HepG2 (cell line): Measurements from ENCODE around the gene KDM7A. TPM values are rescaled to one million over a fixed set of nuclear protein-coding genes. Genes with fewer than 3 reads are reported as not detected.

Experiments used
- HNF4A ChIP-seq: sonication (generic); formaldehyde crosslinking; IDR thresholded peaks from 2 replicates; pipeline ENCODE4 v1.4.0; 2020; ENCODE audit warnings: missing genetic modification reagents
- HNRNPLL ChIP-seq: fragments of 200-400 bp; formaldehyde crosslinking; IDR thresholded peaks from 2 replicates; pipeline ENCODE4 v1.6.1; 2017; ENCODE audit warnings: mild to moderate bottlenecking, low read depth, low read length; ENCODE audit not compliant: poor library complexity, severe bottlenecking
- KAT8 ChIP-seq: IDR thresholded peaks from 2 replicates; pipeline ENCODE4 v1.6.1; 2016; ENCODE audit warnings: missing genetic modification reagents, missing compliant biosample characterization
- KDM5A ChIP-seq: fragments of 200-600 bp; sonication (generic); IDR thresholded peaks from 2 replicates; pipeline ENCODE4 v1.7.0; 2018; ENCODE audit warnings: antibody characterized with exemption, mild to moderate bottlenecking, low read length, borderline replicate concordance
- KLF13 ChIP-seq: sonication (generic); formaldehyde crosslinking; IDR thresholded peaks from 2 replicates; pipeline ENCODE4 v1.4.0; 2020; ENCODE audit warnings: mild to moderate bottlenecking, missing genetic modification reagents
- MAF1 ChIP-seq: sonication (generic); formaldehyde crosslinking; IDR thresholded peaks from 2 replicates; pipeline ENCODE4 v1.5.0; 2020; ENCODE audit warnings: missing genetic modification reagents, borderline replicate concordance
- MED13 ChIP-seq: sonication (generic); formaldehyde crosslinking; IDR thresholded peaks from 2 replicates; pipeline ENCODE4 v1.5.0; 2020; ENCODE audit warnings: missing genetic modification reagents
- ZFP36 ChIP-seq: fragments of 150-350 bp; IDR thresholded peaks from 2 replicates; pipeline ENCODE4 v1.6.1; 2018; ENCODE audit warnings: borderline replicate concordance, low read length, low read depth; ENCODE audit not compliant: partially characterized antibody
- ZNF256 ChIP-seq: sonication (generic); formaldehyde crosslinking; conservative IDR thresholded peaks from 2 replicates; pipeline ENCODE4 v1.4.0; 2020; ENCODE audit warnings: missing genetic modification reagents
- ZNF343 ChIP-seq: sonication (generic); formaldehyde crosslinking; IDR thresholded peaks from 2 replicates; pipeline ENCODE4 v1.4.0; 2020; ENCODE audit warnings: mild to moderate bottlenecking, missing genetic modification reagents
- ZNF614 ChIP-seq: IDR thresholded peaks from 2 replicates; pipeline ENCODE4 v1.6.1; 2018; ENCODE audit warnings: missing biosample characterization, missing genetic modification reagents, inconsistent platforms, borderline replicate concordance
- ZNF883 ChIP-seq: sonication (generic); formaldehyde crosslinking; IDR thresholded peaks from 2 replicates; pipeline ENCODE4 v1.5.1; 2020; ENCODE audit warnings: mild to moderate bottlenecking, missing genetic modification reagents; ENCODE audit errors: not compliant biosample characterization
- polyA plus RNA-seq, 8 experiments: library from polyadenylated mRNA; depleted of rRNA in 3 of 8; stranded (reverse) in 7 of 8; unstranded in 1 of 8; fragments of >200 nt; fragmentation: Illumina TruSeq in 4 of 8; extraction: Trizol in 4 of 8; gene quantifications; 2 replicates each; pipeline versions ENCODE4 v1.2.1 to v1.2.3, GENCODE V29; 2011 to 2016; ENCODE audit warnings: low read depth in 4 of 8, missing spikeins in 1 of 8, mixed read lengths in 1 of 8; ENCODE audit not compliant: insufficient read depth in 1 of 8
- total RNA-seq, 5 experiments: library from RNA; depleted of rRNA; stranded (reverse); fragments of >200 nt; fragmentation: Illumina TruSeq; extraction: Trizol; gene quantifications; 2 replicates each; pipeline ENCODE4 v1.2.3, GENCODE V29; 2016; ENCODE audit warnings: low read depth in 1 of 5
- TF ChIP-seq, protein P1 (sequence below): sonication (generic); formaldehyde crosslinking; IDR thresholded peaks from 2 replicates; pipeline ENCODE4 v1.8.1; 2023; ENCODE audit warnings: mild to moderate bottlenecking, missing genetic modification reagents, borderline replicate concordance
- TF ChIP-seq, protein P2 (sequence below): sonication (generic); formaldehyde crosslinking; IDR thresholded peaks from 2 replicates; pipeline ENCODE4 v1.8.1; 2022; ENCODE audit warnings: low read depth, mild to moderate bottlenecking, missing genetic modification reagents
- TF ChIP-seq, protein P3 (sequence below): sonication (generic); formaldehyde crosslinking; IDR thresholded peaks from 2 replicates; pipeline ENCODE4 v1.9.0; 2022; ENCODE audit warnings: missing genetic modification reagents, mild to moderate bottlenecking, borderline replicate concordance
- TF ChIP-seq, protein P4 (sequence below): sonication (generic); formaldehyde crosslinking; IDR thresholded peaks from 2 replicates; pipeline ENCODE4 v1.5.1; 2020; ENCODE audit warnings: missing genetic modification reagents, mild to moderate bottlenecking, borderline replicate concordance

KDM7A gene
- total and polyA plus RNA-seq, 2 of the 13 experiments (the other 11 are each of a cell fraction or from before 2014, with no cell fraction given): 10.8 to 16.8 TPM

DNA sequence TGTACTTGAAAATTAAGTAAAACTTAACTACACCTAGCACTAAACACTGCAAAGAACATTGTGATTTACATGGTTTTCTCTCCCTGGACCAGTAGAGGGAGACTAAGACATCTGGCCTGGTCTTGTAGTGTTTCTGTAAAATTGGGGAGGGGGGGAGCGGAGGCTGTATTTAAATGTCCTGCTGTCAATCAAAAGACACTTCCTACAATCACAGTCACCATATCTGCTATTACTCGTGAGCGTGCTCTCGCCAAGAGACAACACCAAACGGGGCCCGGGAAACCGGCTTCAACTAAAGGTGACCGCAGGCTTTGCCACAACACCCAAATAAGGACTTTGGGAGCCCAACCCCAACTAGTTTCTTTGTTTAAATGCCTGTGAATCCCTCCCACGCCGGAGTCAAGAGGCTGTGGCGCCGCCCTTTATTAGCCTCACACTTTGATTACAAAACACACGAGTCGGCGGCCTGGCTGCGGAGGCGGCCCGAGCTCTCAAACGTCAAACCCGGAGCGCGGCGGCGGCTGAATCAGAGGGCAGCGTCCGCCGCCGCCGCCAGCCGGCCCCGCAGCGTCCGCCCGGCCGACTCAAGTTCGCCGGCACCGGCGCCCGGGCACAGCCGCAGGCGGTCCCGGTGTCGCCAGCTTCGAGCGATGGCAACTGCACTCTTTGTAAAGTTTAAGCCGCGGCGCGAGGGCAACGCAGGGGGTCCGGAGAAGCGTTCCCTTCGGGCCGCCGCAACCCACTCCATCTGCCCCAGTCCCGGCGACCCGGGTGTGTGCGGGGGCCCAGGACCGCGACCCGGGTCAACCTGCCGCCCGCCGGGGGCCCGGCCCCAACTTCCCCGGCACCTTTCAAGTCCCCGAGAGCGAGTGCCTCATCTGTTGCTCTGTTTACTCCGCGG, 1.3 kb downstream of the KDM7A start (continued):
- 0 out of 2 replicates have a peak, but pooled peaks have one; percentile 35 for TF ChIP-seq ZNF343 (CRISPR knock-in tag)
- peak; percentile 73 for TF ChIP-seq HNRNPLL
- no peak for TF ChIP-seq MAF1 (CRISPR knock-in tag)
- 0 out of 2 replicates have a peak, but pooled peaks have one; percentile 11 for TF ChIP-seq HNF4A (CRISPR knock-in tag)
- peak; percentile 24 for TF ChIP-seq ZNF883 (CRISPR knock-in tag)
- TF ChIP-seq, protein P1, sequence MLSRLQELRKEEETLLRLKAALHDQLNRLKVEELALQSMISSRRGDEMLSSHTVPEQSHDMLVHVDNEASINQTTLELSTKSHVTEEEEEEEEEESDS (CRISPR knock-in tag): no peak
- peak; percentile 37; the same call in 1 of the 2 replicates for TF ChIP-seq KAT8 (CRISPR knock-in tag)
- TF ChIP-seq, protein P2, sequence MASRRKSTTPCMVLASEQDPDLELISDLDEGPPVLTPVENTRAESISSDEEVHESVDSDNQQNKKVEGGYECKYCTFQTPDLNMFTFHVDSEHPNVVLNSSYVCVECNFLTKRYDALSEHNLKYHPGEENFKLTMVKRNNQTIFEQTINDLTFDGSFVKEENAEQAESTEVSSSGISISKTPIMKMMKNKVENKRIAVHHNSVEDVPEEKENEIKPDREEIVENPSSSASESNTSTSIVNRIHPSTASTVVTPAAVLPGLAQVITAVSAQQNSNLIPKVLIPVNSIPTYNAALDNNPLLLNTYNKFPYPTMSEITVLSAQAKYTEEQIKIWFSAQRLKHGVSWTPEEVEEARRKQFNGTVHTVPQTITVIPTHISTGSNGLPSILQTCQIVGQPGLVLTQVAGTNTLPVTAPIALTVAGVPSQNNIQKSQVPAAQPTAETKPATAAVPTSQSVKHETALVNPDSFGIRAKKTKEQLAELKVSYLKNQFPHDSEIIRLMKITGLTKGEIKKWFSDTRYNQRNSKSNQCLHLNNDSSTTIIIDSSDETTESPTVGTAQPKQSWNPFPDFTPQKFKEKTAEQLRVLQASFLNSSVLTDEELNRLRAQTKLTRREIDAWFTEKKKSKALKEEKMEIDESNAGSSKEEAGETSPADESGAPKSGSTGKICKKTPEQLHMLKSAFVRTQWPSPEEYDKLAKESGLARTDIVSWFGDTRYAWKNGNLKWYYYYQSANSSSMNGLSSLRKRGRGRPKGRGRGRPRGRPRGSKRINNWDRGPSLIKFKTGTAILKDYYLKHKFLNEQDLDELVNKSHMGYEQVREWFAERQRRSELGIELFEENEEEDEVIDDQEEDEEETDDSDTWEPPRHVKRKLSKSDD (CRISPR knock-in tag): no peak
- TF ChIP-seq ZNF614 (CRISPR knock-in tag): no peak
- TF ChIP-seq, protein P3, sequence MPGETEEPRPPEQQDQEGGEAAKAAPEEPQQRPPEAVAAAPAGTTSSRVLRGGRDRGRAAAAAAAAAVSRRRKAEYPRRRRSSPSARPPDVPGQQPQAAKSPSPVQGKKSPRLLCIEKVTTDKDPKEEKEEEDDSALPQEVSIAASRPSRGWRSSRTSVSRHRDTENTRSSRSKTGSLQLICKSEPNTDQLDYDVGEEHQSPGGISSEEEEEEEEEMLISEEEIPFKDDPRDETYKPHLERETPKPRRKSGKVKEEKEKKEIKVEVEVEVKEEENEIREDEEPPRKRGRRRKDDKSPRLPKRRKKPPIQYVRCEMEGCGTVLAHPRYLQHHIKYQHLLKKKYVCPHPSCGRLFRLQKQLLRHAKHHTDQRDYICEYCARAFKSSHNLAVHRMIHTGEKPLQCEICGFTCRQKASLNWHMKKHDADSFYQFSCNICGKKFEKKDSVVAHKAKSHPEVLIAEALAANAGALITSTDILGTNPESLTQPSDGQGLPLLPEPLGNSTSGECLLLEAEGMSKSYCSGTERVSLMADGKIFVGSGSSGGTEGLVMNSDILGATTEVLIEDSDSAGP (CRISPR knock-in tag): no peak
- TF ChIP-seq KDM5A: no peak
- TF ChIP-seq ZFP36: no peak
- TF ChIP-seq, protein P4, sequence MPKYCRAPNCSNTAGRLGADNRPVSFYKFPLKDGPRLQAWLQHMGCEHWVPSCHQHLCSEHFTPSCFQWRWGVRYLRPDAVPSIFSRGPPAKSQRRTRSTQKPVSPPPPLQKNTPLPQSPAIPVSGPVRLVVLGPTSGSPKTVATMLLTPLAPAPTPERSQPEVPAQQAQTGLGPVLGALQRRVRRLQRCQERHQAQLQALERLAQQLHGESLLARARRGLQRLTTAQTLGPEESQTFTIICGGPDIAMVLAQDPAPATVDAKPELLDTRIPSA: no peak
- TF ChIP-seq ZNF256 (CRISPR knock-in tag): no peak
- no peak for TF ChIP-seq KLF13
- no peak; the same call in 1 of the 2 replicates for TF ChIP-seq MED13 (CRISPR knock-in tag)
